Dermis blood vessel endothelial cell (primary cell): ENCODE data around the gene SEBOX. TPM values are rescaled to one million over a fixed set of nuclear protein-coding genes. Genes with fewer than 3 reads are reported as not detected.

Experiments used
- DNase-seq: peaks from one replicate; pipeline ENCODE4 v3.0.0; 2010
- total RNA-seq: library from RNA; depleted of rRNA; stranded (reverse); fragments of >200 nt; gene quantifications from 2 replicates; pipeline ENCODE4 v1.2.3, GENCODE V29; 2014

The SEBOX gene
- total RNA-seq, 1 donor from 2014 or later, result not detected

DNA sequence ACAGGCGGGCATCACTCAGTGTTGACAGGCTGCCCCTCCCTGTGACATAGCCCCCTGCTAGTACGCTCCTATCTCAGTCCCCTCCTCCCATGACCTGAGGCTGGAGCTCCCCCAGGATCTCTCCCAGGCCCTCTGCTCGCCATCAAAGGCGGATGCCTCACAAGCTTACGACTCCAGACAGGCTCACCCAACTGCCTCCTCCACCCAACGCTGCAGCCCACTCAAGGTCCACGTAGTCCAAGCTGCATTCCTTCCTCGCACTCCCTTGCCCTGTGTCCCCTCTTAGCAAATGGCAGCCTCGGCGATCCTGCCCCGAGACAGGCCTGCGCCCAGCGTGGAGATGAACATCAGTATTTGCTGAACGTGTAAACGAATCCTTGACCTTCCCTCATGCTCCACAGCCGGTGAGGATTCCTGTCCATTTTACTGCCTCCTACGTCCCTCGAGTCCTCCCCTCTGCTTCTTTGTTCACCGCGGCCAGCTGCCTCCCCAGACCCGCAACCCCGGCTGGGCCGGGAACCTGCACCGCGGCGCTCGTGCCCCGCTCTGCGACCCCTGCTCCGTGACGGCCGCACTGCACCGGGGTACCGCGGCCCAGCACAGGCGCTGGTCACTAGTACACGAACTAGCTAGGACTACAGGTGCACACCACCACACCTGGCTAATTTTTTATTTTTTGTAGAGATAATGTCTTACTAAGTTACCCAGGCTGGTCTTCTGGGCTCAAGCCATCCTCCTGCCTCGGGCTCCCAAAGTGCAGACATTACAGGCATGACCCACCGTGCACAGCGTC is 46.8 kb downstream of the SEBOX start:
- no peak for DNase-seq

DNA sequence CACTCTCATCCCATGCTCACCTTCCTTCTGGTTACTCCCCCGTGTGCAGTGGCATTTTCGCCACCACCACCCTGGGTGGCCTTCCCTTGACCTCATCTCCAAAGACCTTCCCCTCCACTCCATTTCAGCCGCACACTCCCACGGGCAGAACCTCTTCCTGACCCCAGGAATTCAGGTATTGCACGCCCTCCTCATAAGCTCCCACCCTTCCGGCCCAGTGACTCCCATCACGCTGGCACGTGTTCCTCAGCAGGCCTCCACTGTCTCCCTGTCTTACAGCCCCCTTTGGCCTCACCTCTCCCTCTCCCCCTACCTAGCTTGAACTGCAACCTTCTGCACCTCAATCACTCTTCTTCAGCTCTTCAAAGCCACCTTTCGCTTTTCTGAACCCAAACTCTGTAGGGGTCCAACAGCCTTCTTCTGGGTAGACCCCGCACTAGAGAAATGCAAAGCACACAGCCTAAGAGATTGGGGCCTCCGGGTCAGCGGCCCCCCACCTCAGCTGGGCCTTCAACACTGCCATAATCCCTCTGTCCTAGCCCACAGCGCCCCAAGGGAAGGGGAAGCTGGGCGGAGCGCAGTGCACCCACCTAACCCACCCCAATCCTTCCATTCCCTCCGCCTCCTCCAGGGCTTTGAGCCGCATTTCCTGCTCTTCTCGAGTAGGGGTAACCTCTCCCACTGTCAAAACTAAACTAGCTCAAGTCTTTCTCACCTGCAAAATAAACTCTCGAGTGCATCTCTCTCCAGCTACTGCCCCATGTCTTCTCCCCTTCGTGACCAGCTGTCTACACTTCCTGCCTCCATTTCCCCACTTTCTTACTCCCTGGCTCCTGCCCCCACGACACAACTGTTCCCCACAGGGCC is 47.7 kb downstream of the SEBOX start:
- DNase-seq, result no peak

DNA sequence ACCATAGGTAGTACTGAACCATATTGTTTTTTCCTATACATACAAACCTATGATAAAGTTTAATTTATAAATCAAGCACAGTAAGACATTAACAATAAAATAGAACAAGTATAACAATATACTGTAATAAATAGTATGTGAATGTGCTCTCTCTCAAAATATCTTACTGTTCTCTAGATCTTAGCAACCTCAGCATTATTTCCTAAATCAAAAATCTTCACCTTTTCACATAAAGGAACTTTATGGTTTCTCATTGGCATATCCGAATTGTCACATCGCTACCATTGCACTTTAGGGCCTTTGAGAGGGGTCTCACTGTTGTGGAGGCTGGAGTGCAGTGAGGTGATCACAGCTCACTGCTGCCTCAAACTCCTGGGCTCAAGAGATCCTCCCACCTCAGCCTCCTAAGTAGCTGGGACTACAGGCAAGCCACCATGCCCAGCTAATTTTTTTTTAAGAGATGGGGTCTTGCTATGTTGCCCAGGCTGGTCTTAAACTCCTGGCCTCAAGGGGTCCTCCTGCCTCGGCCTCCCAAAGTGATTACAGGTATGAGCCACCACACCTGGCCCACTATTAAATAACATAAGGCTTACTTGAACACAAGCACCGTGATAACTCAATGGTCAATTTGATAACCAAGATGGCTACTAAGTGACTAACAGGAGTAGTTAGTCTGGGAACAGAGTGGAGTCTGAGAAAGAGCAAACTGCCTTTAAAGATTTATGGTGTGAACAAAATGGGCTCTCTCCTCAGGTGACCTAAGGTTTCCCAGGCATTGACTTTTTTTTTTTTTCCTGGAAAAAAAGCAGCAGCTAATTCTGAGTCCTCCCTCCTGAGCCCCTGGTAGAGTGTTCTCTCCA is 48.9 kb downstream of the SEBOX start:
- DNase-seq, result no peak

DNA sequence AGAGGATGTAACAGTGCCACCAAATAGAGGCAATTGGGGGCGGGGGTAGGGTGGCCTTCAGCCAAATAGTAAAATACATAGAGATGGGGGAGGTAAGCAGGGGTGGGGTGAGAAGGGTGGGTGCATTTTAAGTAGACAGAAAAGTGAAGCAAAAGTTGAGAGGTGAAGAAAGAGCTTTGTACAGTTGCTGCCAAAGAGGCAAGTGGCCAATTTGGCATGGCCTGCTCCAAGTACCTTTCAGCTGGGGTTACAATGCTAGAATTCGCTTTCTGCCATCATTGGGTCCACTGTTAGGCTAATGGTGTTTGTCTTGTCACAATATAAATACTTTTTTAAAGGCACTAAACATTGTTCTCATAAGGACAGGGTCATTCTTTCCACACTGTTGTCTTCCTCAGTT is 51.2 kb downstream of the SEBOX start:
- DNase-seq, result no peak

Other genes starting within 250 kb of the SEBOX start
- gene TMEM97, start 46.0 kb downstream of the SEBOX start, total RNA-seq, result 9.0 and 27.4 TPM in 2 replicates
- gene IFT20, start 29.7 kb downstream of the SEBOX start, total RNA-seq, result 35.3 and 61.4 TPM in 2 replicates
- 107 and 108 TPM in 2 replicates for gene TNFAIP1, start 29.4 kb downstream of the SEBOX start, total RNA-seq
- 69.4 and 92.4 TPM in 2 replicates for gene POLDIP2, start 7.7 kb downstream of the SEBOX start, total RNA-seq
- gene VTN, start 5.1 kb upstream of the SEBOX start, total RNA-seq, result 0.14 and 0.34 TPM in 2 replicates
- 4.2 and 5.1 TPM in 2 replicates for gene SARM1, start 6.5 kb upstream of the SEBOX start, total RNA-seq
- 1.9 and 2.9 TPM in 2 replicates for gene SLC46A1, start 41.0 kb upstream of the SEBOX start, total RNA-seq
- gene SLC13A2, start 108.4 kb upstream of the SEBOX start, total RNA-seq, result not detected in 2 replicates
- gene FOXN1, start 141.1 kb upstream of the SEBOX start, total RNA-seq, result not detected in 2 replicates
- 31.9 and 32.0 TPM in 2 replicates for gene UNC119, start 187.4 kb upstream of the SEBOX start, total RNA-seq
- 65.9 and 86.0 TPM in 2 replicates for gene PIGS, start 206.3 kb upstream of the SEBOX start, total RNA-seq
- gene ALDOC, start 211.7 kb upstream of the SEBOX start, total RNA-seq, result 23.5 and 29.9 TPM in 2 replicates
- gene SPAG5, start 233.8 kb upstream of the SEBOX start, total RNA-seq, result 10.6 and 47.7 TPM in 2 replicates
- 4.7 and 8.3 TPM in 2 replicates for gene RSKR, start 249.0 kb upstream of the SEBOX start, total RNA-seq